ENCODE results near the gene SLC43A2.

DNA sequence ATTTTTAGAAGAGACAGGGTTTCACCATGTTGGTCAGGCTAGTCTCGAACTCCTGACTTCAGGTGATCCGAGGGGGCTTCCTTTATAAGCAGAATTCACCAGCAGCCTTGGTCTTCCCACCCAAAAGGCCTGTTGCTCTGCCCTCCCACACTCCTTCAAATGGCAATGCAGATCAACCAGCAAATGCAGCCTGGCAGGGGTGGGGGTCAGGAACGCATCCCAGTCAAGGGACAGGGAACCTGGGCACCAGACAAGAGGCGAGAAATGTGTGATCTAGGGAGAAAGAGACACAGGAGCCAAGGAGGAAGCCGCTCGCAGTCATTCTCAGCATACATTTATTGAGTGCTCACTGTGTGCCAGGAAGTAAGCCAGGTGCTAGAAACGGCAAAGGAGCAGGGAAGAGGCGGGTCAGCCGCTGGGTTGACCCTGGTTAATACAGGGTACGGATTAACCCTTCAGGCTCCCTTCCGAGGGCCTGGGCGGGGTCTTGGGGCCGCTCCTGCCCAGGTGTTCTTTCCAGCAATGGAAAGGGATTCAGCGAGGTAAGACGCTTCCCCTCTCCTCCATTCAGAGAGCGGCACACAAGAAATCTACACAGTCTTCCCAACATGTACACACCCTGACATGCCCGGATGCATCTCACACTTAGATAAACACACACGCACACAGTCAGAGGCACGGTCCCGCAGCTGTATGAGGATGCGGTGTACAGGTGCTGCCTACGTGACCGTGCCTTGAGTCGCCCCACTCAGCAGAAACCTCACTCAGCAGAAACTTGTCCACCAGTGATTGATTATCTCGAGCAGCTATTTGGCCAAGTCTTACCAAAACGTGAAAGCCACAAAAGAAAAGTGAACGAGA lies 59.5 kb downstream of the SLC43A2 start:
- TF ChIP-seq, protein P1, sequence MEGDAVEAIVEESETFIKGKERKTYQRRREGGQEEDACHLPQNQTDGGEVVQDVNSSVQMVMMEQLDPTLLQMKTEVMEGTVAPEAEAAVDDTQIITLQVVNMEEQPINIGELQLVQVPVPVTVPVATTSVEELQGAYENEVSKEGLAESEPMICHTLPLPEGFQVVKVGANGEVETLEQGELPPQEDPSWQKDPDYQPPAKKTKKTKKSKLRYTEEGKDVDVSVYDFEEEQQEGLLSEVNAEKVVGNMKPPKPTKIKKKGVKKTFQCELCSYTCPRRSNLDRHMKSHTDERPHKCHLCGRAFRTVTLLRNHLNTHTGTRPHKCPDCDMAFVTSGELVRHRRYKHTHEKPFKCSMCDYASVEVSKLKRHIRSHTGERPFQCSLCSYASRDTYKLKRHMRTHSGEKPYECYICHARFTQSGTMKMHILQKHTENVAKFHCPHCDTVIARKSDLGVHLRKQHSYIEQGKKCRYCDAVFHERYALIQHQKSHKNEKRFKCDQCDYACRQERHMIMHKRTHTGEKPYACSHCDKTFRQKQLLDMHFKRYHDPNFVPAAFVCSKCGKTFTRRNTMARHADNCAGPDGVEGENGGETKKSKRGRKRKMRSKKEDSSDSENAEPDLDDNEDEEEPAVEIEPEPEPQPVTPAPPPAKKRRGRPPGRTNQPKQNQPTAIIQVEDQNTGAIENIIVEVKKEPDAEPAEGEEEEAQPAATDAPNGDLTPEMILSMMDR (IDR thresholded peaks at IDR 0.05), result no peak
- TF ChIP-seq POLR2A (IDR thresholded peaks at IDR 0.05; ENCODE audit: low read depth), result no peak

Data from esophagus muscularis mucosa (tissue), 3 donors.